ENCODE results near the gene TTC21A. TPM values are rescaled to one million over a fixed set of nuclear protein-coding genes. Genes with fewer than 3 reads are reported as not detected.

Gene TTC21A
- polyA plus RNA-seq, 1 donor (not counting 4 experiments of a cell fraction or from before 2014, with no cell fraction given) = 1.3 TPM

GRCh38 chr3:39108200-39108710 lies 775 bp downstream of the TTC21A start:
- H4K20me1 ChIP-seq (ENCODE audit: control insufficient read depth, extremely low read depth, insufficient read depth, low read length) = peaks cover 7% of the 10 kb centered on the region
- H3K27me3 ChIP-seq (ENCODE audit: control insufficient read depth, extremely low read depth, insufficient read depth, low read length) = no peaks in the 10 kb centered on the region
- peaks cover 0 to 2% of the 10 kb centered on the region in 2 experiments for H3K36me3 ChIP-seq (ENCODE audit: control insufficient read depth in 2 of 2, extremely low read depth in 1 of 2, insufficient read depth in 2 of 2, low read length in 2 of 2)
- TF ChIP-seq EZH2 (IDR thresholded peaks at IDR 0.05; ENCODE audit: low read length) = no peak
- TF ChIP-seq CTCF (optimal IDR thresholded peaks at IDR 0.05 in 1 of 3, IDR thresholded peaks at IDR 0.05 in 1 of 3, conservative IDR thresholded peaks at IDR 0.05 in 1 of 3; ENCODE audit: extremely low read depth in 1 of 3, insufficient read depth in 2 of 3, low read length in 3 of 3) = no peak
- H3K9ac ChIP-seq (ENCODE audit: control insufficient read depth, extremely low read depth, insufficient read depth, low read length) = peak overlapping the region; percentile 83
- peaks cover 2% of the 10 kb centered on the region for H3K9me1 ChIP-seq (ENCODE audit: control insufficient read depth, extremely low read depth, insufficient read depth, low read length)
- H3K4me3 ChIP-seq (ENCODE audit: control insufficient read depth in 2 of 3, extremely low read depth in 1 of 3, insufficient read depth in 2 of 3, low read depth in 1 of 3, low read length in 3 of 3) = peak overlapping the region; percentile 87 to 92 (median 87)
- dilution Hi-C loops (cut with MboI; ENCODE audit: extremely low pct_ligation_motif_present, low sequenced_read_pairs) = no loop called here
- peak overlapping the region; percentile 97 for H2AFZ ChIP-seq (ENCODE audit: control insufficient read depth, low read length)
- peaks cover 15% of the 10 kb centered on the region for H3K4me1 ChIP-seq (ENCODE audit: control insufficient read depth, extremely low read depth, insufficient read depth, low read length)
- no peak for DNase-seq (ENCODE audit: low read depth, low spot score)
- peaks cover 36% of the 10 kb centered on the region for H3K79me2 ChIP-seq (ENCODE audit: control insufficient read depth, insufficient read depth, low read length)
- no peak overlapping the region for H3K27ac ChIP-seq (ENCODE audit: control insufficient read depth, insufficient read depth, low read length)
- H3K9me3 ChIP-seq (ENCODE audit: control insufficient read depth, low read depth, low read length) = no peaks in the 10 kb centered on the region
- peak overlapping the region; percentile 92 for H3K4me2 ChIP-seq (ENCODE audit: control insufficient read depth, extremely low read depth, insufficient read depth, low read depth, low read length)
- no peak for FAIRE-seq

- Histone ChIP-seq H3K27me3 (ENCODE audit: control insufficient read depth, extremely low read depth, insufficient read depth, low read length) (no peaks in the 10 kb centered on the region), H3K4me1 (ENCODE audit: control insufficient read depth, extremely low read depth, insufficient read depth, low read length) (peaks cover 15% of the 10 kb centered on the region), H4K20me1 (ENCODE audit: control insufficient read depth, extremely low read depth, insufficient read depth, low read length) (peaks cover 2% of the 10 kb centered on the region), H3K4me2 (ENCODE audit: control insufficient read depth, extremely low read depth, insufficient read depth, low read depth, low read length) (no peak overlapping the region), H3K27ac (ENCODE audit: control insufficient read depth, insufficient read depth, low read length) (no peak overlapping the region), H3K36me3 (ENCODE audit: control insufficient read depth in 2 of 2, extremely low read depth in 1 of 2, insufficient read depth in 2 of 2, low read length in 2 of 2) (peaks cover 0 to 2% of the 10 kb centered on the region in 2 experiments), H3K79me2 (ENCODE audit: control insufficient read depth, insufficient read depth, low read length) (peaks cover 28% of the 10 kb centered on the region), H3K4me3 (ENCODE audit: control insufficient read depth in 2 of 3, extremely low read depth in 1 of 3, insufficient read depth in 2 of 3, low read depth in 1 of 3, low read length in 3 of 3) (no peak overlapping the region), H2AFZ (ENCODE audit: control insufficient read depth, low read length) (no peak overlapping the region), H3K9me1 (ENCODE audit: control insufficient read depth, extremely low read depth, insufficient read depth, low read length) (no peaks in the 10 kb centered on the region), H3K9ac (ENCODE audit: control insufficient read depth, extremely low read depth, insufficient read depth, low read length) (no peak overlapping the region), H3K9me3 (ENCODE audit: control insufficient read depth, low read depth, low read length) (no peaks in the 10 kb centered on the region)
- no peak for TF ChIP-seq EZH2 (IDR thresholded peaks at IDR 0.05; ENCODE audit: low read length)
- TF ChIP-seq CTCF (optimal IDR thresholded peaks at IDR 0.05 in 1 of 3, IDR thresholded peaks at IDR 0.05 in 1 of 3, conservative IDR thresholded peaks at IDR 0.05 in 1 of 3; ENCODE audit: extremely low read depth in 1 of 3, insufficient read depth in 2 of 3, low read length in 3 of 3) = no peak
- dilution Hi-C loops (cut with MboI; ENCODE audit: extremely low pct_ligation_motif_present, low sequenced_read_pairs) = no loop called here
- FAIRE-seq (no peak), DNase-seq (ENCODE audit: low read depth, low spot score) (no peak)
These were observed 1.6 kb downstream of the TTC21A start for GRCh38 chr3:39109086-39109485.
